DMS53 treated with DMSO at 0.1 percent for 48 hours (cell line): ENCODE data around the gene AFM.
"Not testable (repeated sequence)": the region's sequence is repeated elsewhere in the genome, so short reads cannot be mapped to it uniquely, and the experiment has no call there.

Source experiments
- DNase-seq: peaks from one replicate; lab custom pipeline; 2025; ENCODE audit not compliant: unreplicated experiment; lab: John Stamatoyannopoulos, UW

Gene AFM

GRCh38 chr4:73499996-73500765 is 18.6 kb downstream of the AFM start:
- DNase-seq = peak; percentile 32

- no peak for DNase-seq
These were observed 20.2 kb downstream of the AFM start for GRCh38 chr4:73501664-73502265.

- DNase-seq = no peak
These were observed 24.0 kb downstream of the AFM start for GRCh38 chr4:73505567-73505966.

- DNase-seq = no peak
These were observed 26.0 kb downstream of the AFM start for GRCh38 chr4:73507541-73507940.

GRCh38 chr4:73508651-73509050 is 27.1 kb downstream of the AFM start:
- no peak for DNase-seq

GRCh38 chr4:73518340-73518739 is 36.8 kb downstream of the AFM start:
- no peak for DNase-seq

- DNase-seq = no peak
These were observed 39.3 kb downstream of the AFM start for GRCh38 chr4:73520821-73521220.

GRCh38 chr4:73523126-73523525 is 41.6 kb downstream of the AFM start:
- peak; percentile 5 for DNase-seq

GRCh38 chr4:73525611-73526010 is 44.1 kb downstream of the AFM start:
- DNase-seq = no peak

GRCh38 chr4:73527196-73527595 is 45.7 kb downstream of the AFM start:
- DNase-seq = no peak

GRCh38 chr4:73528171-73528570 is 46.6 kb downstream of the AFM start:
- DNase-seq = no peak

- no peak for DNase-seq
These were observed 52.2 kb downstream of the AFM start for GRCh38 chr4:73533515-73534422.

GRCh38 chr4:73538162-73538561 is 56.6 kb downstream of the AFM start:
- no peak for DNase-seq

GRCh38 chr4:73539386-73539785 is 57.8 kb downstream of the AFM start:
- no peak for DNase-seq

- DNase-seq = no peak
These were observed 59.3 kb downstream of the AFM start for GRCh38 chr4:73540826-73541225.

GRCh38 chr4:73541251-73541650 is 59.7 kb downstream of the AFM start:
- no peak for DNase-seq

- DNase-seq = no peak
These were observed 63.1 kb downstream of the AFM start for GRCh38 chr4:73544620-73545019.

GRCh38 chr4:73550865-73551264 is 69.3 kb downstream of the AFM start:
- DNase-seq = not testable (repeated sequence)
